HG03108 (cell line): Measurements from ENCODE around the gene FXYD1.
"Not testable (repeated sequence)": the region's sequence is repeated elsewhere in the genome, so short reads cannot be mapped to it uniquely, and the experiment has no call there.

ENCODE experiments used
- ATAC-seq: cut with Tn5 transposase; IDR thresholded peaks from one replicate; pipeline ENCODE4 v1.9.1; 2021; ENCODE audit warnings: moderate library complexity; ENCODE audit not compliant: unreplicated experiment

The FXYD1 gene

DNA sequence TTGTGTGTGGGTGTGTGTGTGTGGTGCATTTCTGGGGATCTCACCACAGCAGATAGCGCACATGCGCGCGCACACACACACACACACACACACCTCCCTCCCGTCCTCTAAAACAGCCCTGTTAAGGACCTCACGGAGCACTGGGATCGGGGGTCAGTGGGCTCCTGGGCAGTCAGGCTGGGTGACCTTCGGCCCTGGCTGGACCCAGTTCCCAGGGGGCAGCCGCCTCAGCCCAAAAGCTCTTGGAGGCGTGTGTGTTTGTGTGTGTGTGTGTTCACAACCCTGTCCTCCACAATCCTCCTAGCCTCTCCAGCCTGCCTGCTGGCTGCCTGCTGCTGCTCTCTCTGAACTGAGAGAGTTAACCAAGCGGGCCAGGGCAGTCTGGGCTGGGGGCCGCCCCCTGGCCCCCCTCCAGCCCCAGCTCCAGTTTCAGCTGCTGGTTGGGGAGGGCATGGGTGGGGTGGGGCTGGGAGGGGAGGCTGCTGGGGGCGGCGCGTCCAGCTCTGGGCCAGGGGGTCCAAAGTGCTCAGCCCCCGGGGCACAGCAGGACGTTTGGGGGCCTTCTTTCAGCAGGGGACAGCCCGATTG is at the start of gene FXYD1:
Gene FXYD1 (plus strand): TSS at position 520 of the 588 bp plus-strand sequence. CDS start 1,256 bp downstream, outside the sequence.
- no peak for ATAC-seq

- ATAC-seq: no peak
These were observed 49.1 kb upstream of the FXYD1 start for GRCh38 chr19:35089554-35089953.

DNA sequence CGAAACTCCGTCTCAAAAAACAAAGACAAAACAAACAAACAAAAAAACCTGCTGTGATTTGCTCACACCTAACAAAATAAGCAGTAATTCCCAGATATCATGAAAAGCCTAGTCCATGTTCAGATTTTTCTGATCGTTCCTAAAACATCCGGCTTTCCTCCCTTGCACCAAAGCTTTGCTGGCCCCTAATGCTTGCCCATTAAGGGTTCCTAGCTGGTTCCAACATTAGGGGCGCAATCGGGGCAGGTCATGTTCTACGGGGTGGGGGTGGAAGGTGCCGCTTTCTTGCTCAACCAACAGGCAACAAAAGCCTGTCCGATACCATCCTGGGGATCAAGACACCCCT is 48.5 kb upstream of the FXYD1 start:
- ATAC-seq: no peak

DNA sequence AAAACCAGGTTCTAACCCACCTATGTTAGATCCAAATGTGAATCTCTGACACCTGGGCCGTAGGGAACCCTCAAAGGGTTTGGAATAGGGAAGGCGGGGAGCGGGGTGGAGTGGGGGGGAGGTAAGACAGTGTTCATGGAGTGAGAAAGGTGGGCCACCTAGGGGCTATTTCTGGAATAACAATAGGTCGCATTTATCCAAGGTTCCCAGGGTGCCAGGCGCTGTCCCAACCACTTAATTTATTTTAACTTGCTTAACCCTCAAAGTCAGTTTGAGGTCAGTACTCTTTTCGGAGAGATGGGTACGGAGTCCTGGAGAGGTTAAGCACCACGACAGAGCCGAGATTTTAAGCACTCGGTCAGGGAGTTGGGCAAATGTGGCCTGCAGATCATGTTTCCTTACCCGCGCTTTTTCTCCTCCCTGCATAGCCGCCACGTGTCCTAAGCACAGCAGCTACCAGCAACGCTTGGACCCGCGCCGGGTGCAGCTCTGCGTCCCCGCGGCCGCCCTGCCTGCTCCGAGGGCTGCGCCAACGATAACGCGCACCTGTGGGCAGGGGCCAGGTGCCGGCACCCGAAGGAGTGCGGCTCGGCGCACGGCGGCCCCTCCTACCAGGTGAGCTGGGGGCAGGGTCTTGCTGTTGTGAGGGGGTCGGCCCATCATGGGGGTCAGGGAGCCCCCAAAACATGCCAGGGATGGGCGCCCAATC is 48.0 kb upstream of the FXYD1 start:
- no peak for ATAC-seq

DNA sequence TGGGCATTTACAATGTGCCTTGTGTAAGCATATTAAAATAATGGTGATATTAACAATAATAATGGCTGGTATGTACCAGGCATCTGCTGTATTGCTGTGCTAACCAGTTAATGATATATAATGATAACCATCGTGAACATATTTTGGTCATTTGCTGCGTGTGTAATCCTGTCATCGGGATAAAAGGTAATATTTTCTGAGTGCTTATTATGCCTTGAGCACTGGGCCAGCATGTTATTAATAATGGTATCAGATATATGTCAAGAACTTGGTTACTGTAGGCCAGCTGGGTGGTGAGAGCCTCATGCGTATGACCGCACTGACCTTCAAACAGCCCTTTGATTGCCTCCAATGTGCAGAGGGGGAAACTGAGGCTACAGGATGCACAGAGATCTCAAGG is 45.2 kb upstream of the FXYD1 start:
- no peak for ATAC-seq

- ATAC-seq: no peak
These were observed 44.5 kb upstream of the FXYD1 start for GRCh38 chr19:35093941-35094647.

DNA sequence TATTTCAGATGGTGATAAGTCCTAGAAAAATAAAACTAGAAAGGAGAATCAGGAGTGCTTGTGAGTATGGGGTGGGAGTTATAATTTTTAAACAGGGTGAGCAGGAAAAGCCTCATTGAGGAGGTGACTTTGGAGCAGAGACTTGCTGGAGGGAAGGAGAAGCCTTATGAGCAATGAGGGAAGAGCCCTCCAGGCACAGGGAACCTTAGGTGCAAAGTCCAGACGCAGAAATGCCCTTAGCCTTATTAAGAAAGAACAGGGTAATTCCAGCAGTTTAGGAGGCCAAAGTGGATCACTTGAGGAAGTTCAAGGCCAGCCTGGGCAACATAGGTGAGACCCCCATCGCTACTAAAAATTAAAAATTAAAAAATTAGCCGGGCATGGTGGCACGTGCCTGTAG is 44.0 kb upstream of the FXYD1 start:
- no peak for ATAC-seq

GRCh38 chr19:35095667-35096368 is 42.8 kb upstream of the FXYD1 start:
- no peak for ATAC-seq

DNA sequence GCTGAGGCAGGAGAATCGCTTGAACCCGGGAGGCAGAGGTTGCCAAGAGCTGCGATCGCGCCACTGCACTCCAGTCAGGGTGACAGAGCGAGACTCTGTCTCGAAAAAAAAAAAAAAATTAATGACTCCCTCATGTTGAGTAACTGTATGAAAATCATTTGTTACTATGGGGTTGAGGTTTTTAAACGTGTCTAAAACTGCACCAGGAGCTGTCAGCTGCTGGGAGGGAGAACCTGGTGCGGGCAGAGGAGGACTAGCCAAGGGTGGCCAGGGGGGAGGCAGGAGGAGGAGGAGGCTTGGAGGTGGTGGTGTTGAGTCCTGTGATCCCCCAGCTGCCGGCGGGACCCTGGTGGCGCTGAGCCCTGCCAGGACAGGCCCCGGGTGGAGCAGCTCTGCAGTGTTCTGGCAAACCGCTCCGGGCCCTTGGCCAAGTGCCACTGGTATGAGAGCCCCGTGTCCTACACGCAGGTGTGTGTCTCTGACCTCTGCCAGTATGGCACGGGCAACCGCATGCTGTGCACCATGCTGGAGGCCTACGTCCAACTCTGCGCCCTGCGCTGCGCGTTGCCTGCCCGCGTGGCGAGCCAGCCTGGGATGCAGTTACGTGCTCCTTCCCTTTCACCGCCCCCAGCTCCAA is 40.1 kb upstream of the FXYD1 start:
- no peak for ATAC-seq

GRCh38 chr19:35099155-35099896 is 39.3 kb upstream of the FXYD1 start:
- no peak for ATAC-seq

- ATAC-seq: no peak
These were observed 38.7 kb upstream of the FXYD1 start for GRCh38 chr19:35099897-35100275.

GRCh38 chr19:35100588-35101533 is 37.8 kb upstream of the FXYD1 start:
- no peak for ATAC-seq

DNA sequence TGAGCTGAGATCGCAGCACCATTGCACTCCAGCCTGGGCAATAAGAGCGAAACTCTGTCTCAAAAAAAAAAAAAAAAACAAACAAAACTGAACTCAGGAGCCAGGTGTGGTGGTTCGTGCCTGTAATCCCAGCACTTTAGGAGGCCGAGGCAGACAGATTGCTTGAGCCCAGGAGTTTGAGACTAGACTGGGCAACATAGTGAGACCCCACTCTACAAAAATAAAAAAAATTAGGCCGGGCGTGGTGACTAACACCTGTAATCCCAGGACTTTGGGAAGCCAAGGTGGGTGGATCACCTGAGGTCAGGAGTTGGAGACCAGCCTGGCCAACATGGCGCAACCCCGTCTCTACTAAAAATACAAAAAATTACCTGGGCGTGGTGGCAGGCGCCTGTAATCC is 36.7 kb upstream of the FXYD1 start:
- not testable (repeated sequence) for ATAC-seq

DNA sequence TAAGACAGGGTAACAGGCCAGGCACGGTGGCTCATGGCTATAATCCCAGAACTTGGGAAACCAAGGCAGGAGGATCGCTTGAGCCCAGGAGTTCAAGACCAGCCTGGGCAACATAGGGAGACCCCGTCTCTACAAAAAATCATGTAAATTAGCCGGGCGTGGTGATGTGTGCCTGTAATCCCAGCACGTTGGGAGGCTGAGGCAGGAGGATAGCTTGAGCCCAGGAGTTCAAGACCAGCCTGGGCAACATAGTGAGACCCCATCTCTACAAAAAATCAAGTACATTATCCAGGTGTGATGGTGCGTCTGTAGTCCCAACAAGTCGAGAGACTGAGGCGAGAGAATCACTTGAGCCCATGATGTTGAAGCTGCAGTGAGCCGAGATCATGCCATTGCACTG is 35.0 kb upstream of the FXYD1 start:
- ATAC-seq: not testable (repeated sequence)

- ATAC-seq: no peak
These were observed 34.3 kb upstream of the FXYD1 start for GRCh38 chr19:35104361-35104760.

GRCh38 chr19:35105047-35105410 is 33.6 kb upstream of the FXYD1 start:
- no peak for ATAC-seq

DNA sequence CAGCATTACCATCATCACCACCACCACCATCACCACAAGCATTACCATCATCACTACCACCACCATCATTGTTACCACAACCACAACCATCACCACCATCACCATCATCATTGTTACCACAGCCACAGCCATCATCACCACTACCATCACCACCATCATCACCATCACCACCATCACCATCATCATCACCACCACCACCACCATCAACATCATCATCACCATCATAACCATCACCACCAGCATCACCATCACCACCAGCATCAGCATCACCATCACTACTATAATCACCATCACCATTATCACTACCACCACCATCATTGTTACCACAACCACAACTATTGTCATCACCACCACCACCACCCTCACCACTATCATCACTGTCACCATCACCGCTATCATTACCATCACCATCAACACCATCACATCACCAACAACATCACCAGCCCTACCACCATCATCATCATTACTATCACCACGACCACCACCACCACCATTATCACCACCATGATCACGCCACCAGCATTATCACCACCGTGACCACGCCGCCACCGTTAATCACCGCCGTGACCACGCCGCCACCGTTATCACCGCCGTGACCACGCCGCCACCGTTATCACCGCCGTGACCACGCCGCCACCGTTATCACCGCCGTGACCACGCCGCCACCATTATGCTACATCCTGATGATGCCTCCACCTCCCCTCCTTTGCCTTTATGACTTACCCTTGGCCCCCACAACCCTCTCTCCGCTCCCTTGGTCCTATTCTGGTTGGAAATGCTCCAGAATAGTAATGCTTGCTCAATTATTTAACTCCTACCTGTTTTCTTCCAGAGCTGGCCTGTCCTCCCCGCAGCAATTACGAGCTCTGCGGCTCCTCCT is 33.0 kb upstream of the FXYD1 start:
- no peak for ATAC-seq

DNA sequence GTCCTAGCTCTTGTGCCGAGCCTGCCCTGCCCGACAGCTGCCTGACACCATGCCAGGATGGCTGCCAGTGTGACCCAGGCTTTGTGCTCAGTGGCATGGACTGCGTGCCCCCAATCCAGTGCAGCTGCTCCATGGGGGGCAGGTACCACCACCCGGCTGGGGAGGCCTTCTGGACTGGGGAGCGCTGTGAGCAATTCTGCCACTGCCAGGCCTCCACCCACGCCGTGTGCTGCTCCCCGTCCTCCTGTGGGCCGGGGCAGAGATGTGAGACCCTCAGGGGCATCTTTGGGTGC is 32.4 kb upstream of the FXYD1 start:
- ATAC-seq: no peak
